CD4-positive, alpha-beta T cell (primary cell): ENCODE measurements around the gene DIS3L2. TPM values are rescaled to one million over a fixed set of nuclear protein-coding genes. Genes with fewer than 3 reads are reported as not detected.

Experiments used
- ATAC-seq: fragments of 200-7000 bp; cut with Tn5 transposase; one replicate; pipeline ENCODE4 v1.10.0; 2022; ENCODE audit warnings: mild to moderate bottlenecking; ENCODE audit not compliant: poor library complexity
- CTCF ChIA-PET: fragments of 350-600 bp; sonication (Branson Sonifier 250); formaldehyde crosslinking; loops from one replicate; lab custom pipeline; 2021; ENCODE audit warnings: antibody characterized with exemption, inconsistent platforms; lab: Charles Lee
- POLR2A ChIA-PET: fragments of 350-600 bp; sonication (Branson Sonifier 250); formaldehyde crosslinking; loops from one replicate; lab custom pipeline; 2021; ENCODE audit warnings: antibody characterized with exemption, inconsistent platforms; lab: Charles Lee
- DNase-seq, 14 experiments: peaks; one replicate each; pipeline ENCODE4 v3.0.0-alpha.2; 2013 to 2020; ENCODE audit warnings: mixed read lengths in 2 of 14
- H3K27ac ChIP-seq, 2 donors: one replicate each; pipeline versions ENCODE4 v1.5.1 to v1.7.0; 2013; ENCODE audit warnings: low read length in 2 of 2, low read depth in 1 of 2, mild to moderate bottlenecking in 1 of 2
- H3K27me3 ChIP-seq, 2 experiments: 1 replicate in 1 of 2; 2 replicates in 1 of 2; pipeline versions ENCODE4 v1.6.1 to v1.7.0; 2013; ENCODE audit warnings: low read length in 2 of 2, control low read depth in 1 of 2, mild to moderate bottlenecking in 1 of 2, moderate library complexity in 1 of 2; ENCODE audit not compliant: insufficient read depth in 2 of 2, control insufficient read depth in 1 of 2
- H3K36me3 ChIP-seq: one replicate; pipeline ENCODE4 v1.6.1; 2013; ENCODE audit warnings: low read length, control low read depth; ENCODE audit not compliant: insufficient read depth
- H3K4me1 ChIP-seq: one replicate; pipeline ENCODE4 v1.6.1; 2013; ENCODE audit warnings: low read length, control low read depth; ENCODE audit not compliant: insufficient read depth
- H3K4me3 ChIP-seq: one replicate; pipeline ENCODE4 v1.5.1; 2013; ENCODE audit warnings: mild to moderate bottlenecking, low read length, moderate library complexity
- H3K9me3 ChIP-seq, 2 experiments: 1 replicate in 1 of 2; 2 replicates in 1 of 2; pipeline versions ENCODE4 v1.6.1 to v1.7.0; 2013; ENCODE audit warnings: low read length in 2 of 2, mild to moderate bottlenecking in 2 of 2, control low read depth in 1 of 2, moderate library complexity in 1 of 2; ENCODE audit not compliant: control insufficient read depth in 1 of 2, insufficient read depth in 1 of 2
- H3K27ac Mint-ChIP-seq: one replicate; pipeline ENCODE4 v1.8.0; 2020; ENCODE audit warnings: mixed read lengths
- H3K27me3 Mint-ChIP-seq: one replicate; pipeline ENCODE4 v1.8.0; 2021; ENCODE audit warnings: mixed read lengths
- H3K36me3 Mint-ChIP-seq: one replicate; pipeline ENCODE4 v1.8.0; 2021; ENCODE audit warnings: low read depth, mixed read lengths
- H3K4me1 Mint-ChIP-seq: one replicate; pipeline ENCODE4 v1.8.0; 2021; ENCODE audit warnings: low read depth, mixed read lengths
- H3K4me3 Mint-ChIP-seq: one replicate; pipeline ENCODE4 v1.8.0; 2020; ENCODE audit warnings: mild to moderate bottlenecking, mixed read lengths
- H3K9me3 Mint-ChIP-seq: one replicate; pipeline ENCODE4 v1.8.0; 2020; ENCODE audit warnings: mixed read lengths
- intact Hi-C, 2 experiments: fragments of 100-400 bp; cut with DNase I in 1 of 2; cut with micrococcal nuclease in 1 of 2; formaldehyde crosslinking; loops; one replicate each; pipeline versions ENCODE4 v1.15.1 to v1.9.0; 2023 to 2025; cut with DNase I, micrococcal nuclease
- total RNA-seq, 174 experiments: library from RNA in 2 of 174; stranded (reverse) in 2 of 174; gene quantifications; one replicate each; pipeline ENCODE4 v1.2.3 and lab custom pipeline; 2021 to 2026
- TF ChIP-seq, protein P1 (sequence below): fragments of 200-600 bp; IDR thresholded peaks from one replicate; pipeline ENCODE4 v1.8.0; 2022; ENCODE audit warnings: antibody characterized with exemption, mild to moderate bottlenecking

The DIS3L2 gene
- total RNA-seq, 2 experiments from 2014 or later: 59.8 to 62.9 TPM

DNA sequence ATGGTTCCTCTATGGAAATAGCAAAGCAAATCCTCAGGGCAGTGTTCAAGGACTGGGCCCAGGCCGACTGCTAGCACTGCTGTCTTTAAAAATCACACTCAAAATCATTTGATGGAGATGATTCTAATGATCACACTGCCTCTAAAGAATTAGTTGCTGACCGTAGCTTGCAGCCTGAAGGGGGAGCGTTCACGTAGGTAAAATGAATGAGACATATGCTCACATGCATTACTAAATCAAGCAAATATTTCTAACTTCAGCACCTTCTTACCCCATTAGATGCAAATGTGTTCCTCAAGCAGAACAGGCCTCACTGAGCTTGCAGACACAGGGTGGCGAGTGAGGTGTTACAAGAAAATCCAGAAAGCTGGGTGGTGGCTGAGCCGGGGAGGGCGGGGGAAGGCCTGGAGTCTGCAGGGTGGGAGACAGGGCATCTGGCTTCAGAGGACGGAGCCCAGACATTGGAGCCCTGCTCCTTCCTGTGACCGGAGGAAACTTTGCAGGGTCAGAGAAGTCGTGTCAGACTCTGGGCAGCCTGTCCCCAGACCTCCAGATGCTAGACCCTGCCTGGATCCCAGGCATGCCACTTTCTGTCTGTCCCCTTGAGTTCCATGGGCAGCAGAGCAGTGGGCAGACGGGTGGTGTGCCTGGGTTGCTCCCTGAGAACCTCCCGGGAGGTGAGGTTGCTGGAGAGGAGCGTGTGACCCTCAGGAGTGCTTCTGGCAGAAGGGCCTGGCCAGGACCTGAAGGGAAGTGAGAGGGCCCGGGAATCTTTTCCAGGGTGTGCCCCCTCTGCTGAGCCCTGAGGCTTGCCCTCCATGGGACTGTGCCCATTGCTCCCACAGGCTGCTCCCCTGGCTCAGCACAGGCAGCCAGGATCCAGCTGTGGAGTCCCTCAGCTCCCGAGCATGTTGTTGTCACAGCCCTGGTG is 28.3 kb upstream of the DIS3L2 start:
- Histone ChIP-seq H3K36me3 (no peaks in the 10 kb centered on the region), H3K27me3 (peaks cover 0 to 12% of the 10 kb centered on the region in 2 experiments), H3K9me3 (no peaks in the 10 kb centered on the region), H3K4me3 (no peak overlapping the region), H3K27ac (no peak overlapping the region), H3K4me1 (no peaks in the 10 kb centered on the region)
- DNase-seq (no peak), ATAC-seq (no peak)
- no peaks in the 10 kb centered on the region for H3K4me1 Mint-ChIP-seq
- H3K4me3 Mint-ChIP-seq: no peak overlapping the region
- ChIA-PET POLR2A (no interaction called here), CTCF (no interaction called here)
- TF ChIP-seq, protein P1, sequence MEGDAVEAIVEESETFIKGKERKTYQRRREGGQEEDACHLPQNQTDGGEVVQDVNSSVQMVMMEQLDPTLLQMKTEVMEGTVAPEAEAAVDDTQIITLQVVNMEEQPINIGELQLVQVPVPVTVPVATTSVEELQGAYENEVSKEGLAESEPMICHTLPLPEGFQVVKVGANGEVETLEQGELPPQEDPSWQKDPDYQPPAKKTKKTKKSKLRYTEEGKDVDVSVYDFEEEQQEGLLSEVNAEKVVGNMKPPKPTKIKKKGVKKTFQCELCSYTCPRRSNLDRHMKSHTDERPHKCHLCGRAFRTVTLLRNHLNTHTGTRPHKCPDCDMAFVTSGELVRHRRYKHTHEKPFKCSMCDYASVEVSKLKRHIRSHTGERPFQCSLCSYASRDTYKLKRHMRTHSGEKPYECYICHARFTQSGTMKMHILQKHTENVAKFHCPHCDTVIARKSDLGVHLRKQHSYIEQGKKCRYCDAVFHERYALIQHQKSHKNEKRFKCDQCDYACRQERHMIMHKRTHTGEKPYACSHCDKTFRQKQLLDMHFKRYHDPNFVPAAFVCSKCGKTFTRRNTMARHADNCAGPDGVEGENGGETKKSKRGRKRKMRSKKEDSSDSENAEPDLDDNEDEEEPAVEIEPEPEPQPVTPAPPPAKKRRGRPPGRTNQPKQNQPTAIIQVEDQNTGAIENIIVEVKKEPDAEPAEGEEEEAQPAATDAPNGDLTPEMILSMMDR: no peak
- no peak overlapping the region for H3K27ac Mint-ChIP-seq
- peaks cover 11% of the 10 kb centered on the region for H3K27me3 Mint-ChIP-seq
- H3K9me3 Mint-ChIP-seq: no peaks in the 10 kb centered on the region
- intact Hi-C loops: no loop called here
- H3K36me3 Mint-ChIP-seq: no peaks in the 10 kb centered on the region

DNA sequence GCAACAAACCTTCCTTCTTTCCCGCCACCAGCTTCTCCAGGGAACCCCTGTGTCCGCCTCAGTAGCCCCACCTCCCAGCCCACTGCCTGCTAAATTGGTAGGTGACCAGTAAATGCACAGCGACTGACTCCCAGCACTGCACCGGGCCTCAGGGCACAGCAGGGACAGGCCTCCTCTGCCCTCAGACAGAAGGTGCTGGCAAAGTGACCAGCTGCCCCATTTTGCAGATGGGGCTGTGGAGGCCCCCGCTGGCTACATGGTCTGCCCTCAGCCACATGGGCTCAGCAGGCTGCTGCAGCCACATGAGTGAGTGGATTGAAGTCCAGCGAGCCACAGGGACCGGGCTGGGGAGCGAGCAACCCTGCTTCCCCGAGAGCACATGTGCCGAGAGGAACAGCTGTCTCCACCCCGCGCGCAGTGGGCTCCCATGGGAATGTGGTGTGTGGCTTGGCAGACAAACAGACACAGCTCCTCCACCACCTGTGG is 27.6 kb upstream of the DIS3L2 start:
- intact Hi-C loops: no loop called here
- no peak for ATAC-seq
- Mint-ChIP-seq H3K9me3 (no peaks in the 10 kb centered on the region), H3K4me3 (no peak overlapping the region), H3K36me3 (no peaks in the 10 kb centered on the region), H3K27me3 (peaks cover 5% of the 10 kb centered on the region), H3K4me1 (no peaks in the 10 kb centered on the region), H3K27ac (no peak overlapping the region)
- no peak overlapping the region for H3K4me3 ChIP-seq
- H3K4me1 ChIP-seq: no peaks in the 10 kb centered on the region
- peaks cover 0 to 5% of the 10 kb centered on the region in 2 experiments for H3K27me3 ChIP-seq
- CTCF ChIA-PET: no interaction called here
- H3K9me3 ChIP-seq: no peaks in the 10 kb centered on the region
- POLR2A ChIA-PET: no interaction called here
- no peak overlapping the region for H3K27ac ChIP-seq
- TF ChIP-seq, protein P1: no peak
- no peaks in the 10 kb centered on the region for H3K36me3 ChIP-seq
- DNase-seq: no peak

DNA sequence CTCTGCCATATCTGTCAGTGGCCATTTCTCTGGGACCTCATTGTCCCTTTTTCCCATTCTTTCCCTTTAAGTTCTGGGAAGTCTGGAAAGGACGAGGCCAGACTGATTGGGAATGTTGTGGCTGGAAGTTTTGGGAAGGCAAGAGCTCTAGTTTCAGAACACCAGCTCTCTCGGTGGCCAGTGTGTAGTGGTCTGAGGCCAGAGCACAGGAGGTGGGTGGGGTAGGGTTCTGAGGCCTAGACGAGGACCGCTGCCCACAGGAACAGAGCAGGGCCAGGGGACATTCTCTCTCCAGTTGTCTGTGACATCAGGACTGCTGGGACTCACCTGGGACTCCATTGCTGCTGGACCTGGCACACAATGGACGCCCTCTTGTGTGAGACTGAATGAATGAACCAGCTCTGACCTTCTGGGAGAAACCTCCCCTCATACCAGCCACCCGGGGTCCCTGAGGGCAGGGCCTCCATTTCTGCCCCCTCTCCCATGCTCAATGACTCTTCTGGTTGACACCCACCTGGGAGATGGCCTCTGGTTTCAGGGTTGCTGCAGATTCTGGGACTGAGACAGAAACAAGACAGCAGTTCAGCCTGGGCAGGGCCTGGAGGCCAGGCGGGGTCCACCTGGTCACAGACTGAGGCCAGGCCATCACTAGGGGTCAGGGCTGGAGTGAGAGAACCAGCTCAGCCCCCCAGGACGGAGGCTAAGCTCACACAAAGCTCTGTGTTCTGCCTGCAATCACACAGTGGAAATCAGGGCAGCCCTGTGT is 26.9 kb upstream of the DIS3L2 start:
- TF ChIP-seq, protein P1: no peak
- DNase-seq (no peak), ATAC-seq (no peak)
- Histone ChIP-seq H3K27ac (no peak overlapping the region), H3K36me3 (no peaks in the 10 kb centered on the region), H3K4me3 (no peak overlapping the region), H3K27me3 (no peaks in the 10 kb centered on the region), H3K4me1 (no peaks in the 10 kb centered on the region), H3K9me3 (no peaks in the 10 kb centered on the region)
- no peak overlapping the region for H3K27ac Mint-ChIP-seq
- ChIA-PET CTCF (no interaction called here), POLR2A (no interaction called here)
- no peak overlapping the region for H3K4me3 Mint-ChIP-seq
- no peaks in the 10 kb centered on the region for H3K4me1 Mint-ChIP-seq
- H3K36me3 Mint-ChIP-seq: no peaks in the 10 kb centered on the region
- intact Hi-C loops: no loop called here
- H3K9me3 Mint-ChIP-seq: no peaks in the 10 kb centered on the region
- no peaks in the 10 kb centered on the region for H3K27me3 Mint-ChIP-seq
